Activated CD4-positive, CD25-positive, alpha-beta regulatory T cell treated with anti-CD3 and anti-CD28 coated beads, Interleukin-2, amount 50 U/mL, for 16 hours (primary cell): ENCODE data around the gene C19orf25.

Experiments used
- DNase-seq: peaks from one replicate; pipeline ENCODE4 v3.0.0-alpha.2; 2020; ENCODE audit warnings: low read depth, low spot score

C19orf25 gene

DNA sequence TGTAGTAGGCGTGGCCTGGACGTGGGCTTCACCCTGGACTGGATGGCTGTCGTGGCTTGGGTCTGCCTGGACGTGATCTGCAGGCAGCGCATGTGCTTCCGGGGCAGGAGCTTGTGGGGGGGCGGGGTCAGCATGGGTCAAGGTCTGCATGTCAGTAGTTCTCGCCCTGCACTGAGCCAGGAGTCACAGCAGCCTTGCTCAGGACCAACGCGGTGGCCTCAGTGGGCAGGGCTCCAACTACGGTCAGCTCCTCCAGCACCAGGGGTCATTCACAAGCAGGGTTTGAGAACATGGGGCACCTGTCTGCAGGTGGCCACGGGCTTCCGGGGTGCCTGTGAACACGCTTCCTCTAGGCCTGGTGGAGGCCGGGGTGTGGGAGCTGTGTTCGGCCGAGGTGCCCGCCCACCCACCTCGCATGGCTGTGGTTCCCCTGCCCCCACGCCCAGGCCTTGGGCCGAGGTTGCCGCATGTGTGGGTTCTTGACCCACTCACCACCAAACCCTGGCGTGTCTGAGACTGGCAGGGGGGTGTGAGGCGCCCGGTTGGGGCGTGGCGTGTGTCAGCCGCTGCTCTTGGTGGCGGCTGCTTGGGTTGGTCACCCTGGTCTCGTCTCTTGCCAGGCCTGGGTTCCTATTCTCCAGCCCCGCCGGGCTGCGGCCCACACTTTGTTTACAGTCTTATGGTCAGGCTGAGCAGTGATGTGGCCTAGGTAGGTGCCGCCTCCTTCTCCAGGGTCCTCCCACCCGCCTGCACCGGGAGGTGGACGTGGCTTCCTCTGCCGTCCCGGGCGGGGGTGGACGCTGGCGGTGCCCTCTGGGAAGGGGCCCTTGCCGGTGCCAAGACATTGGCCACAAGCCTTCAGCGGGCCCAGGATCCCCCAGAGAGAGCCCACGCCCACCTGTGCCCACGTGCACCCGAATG is 45.6 kb downstream of the C19orf25 start:
- DNase-seq = no peak

DNA sequence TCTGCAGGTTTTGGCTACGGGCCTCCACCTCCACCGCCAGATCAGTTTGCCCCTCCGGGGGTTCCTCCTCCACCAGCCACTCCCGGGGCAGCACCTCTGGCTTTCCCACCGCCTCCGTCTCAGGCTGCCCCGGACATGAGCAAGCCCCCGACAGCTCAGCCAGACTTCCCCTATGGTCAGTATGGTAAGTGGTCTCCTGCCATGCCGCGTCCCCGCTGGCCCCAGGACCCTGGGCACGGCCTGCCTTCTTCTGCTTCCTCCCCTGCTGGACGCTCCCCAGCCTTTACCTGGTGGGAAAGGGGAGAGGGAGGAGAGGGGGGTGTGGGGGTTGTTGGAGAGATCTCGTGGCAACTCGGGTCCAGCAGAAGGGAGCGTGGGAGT is 46.5 kb downstream of the C19orf25 start:
- DNase-seq = no peak

- DNase-seq = no peak
Measured at GRCh38 chr19:1431759-1432506, 47.1 kb downstream of the C19orf25 start.

GRCh38 chr19:1430246-1430645 is 48.8 kb downstream of the C19orf25 start:
- DNase-seq = no peak

GRCh38 chr19:1429750-1430149 is 49.3 kb downstream of the C19orf25 start:
- DNase-seq = no peak

DNA sequence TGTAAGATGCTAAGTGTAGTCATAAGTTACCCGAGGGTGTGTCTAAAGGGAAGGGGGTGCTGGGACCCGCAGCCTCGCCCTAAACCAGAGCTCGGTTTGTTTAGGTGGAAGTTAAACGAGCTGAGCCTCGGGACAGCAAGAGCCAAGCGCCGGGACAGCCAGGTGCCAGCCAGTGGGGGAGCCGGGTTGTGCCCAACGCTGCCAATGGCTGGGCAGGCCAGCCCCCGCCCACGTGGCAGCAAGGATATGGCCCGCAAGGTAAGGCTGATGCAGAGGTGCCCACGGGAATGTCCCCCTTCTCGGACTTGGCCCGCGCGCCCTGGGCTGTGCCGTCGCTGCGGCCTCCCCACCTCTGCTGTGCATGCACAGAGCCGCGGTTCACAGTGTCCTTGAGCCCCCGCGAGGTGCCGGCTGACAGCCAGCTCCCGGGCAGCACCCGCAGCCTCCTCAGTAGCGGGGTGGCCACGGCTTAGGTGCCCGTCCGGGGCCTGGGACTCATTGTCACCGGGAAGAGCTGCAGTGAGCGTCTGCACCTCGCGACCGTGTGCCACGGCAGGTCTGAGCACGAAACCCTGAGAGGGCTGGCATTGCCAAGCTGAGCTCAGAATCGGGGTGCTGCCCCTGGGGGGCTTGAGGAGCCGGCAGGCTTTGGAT is 50.1 kb downstream of the C19orf25 start:
- no peak for DNase-seq

- no peak for DNase-seq
Measured at GRCh38 chr19:1427221-1427920, 51.6 kb downstream of the C19orf25 start.

GRCh38 chr19:1426736-1427135 is 52.3 kb downstream of the C19orf25 start:
- no peak for DNase-seq

DNA sequence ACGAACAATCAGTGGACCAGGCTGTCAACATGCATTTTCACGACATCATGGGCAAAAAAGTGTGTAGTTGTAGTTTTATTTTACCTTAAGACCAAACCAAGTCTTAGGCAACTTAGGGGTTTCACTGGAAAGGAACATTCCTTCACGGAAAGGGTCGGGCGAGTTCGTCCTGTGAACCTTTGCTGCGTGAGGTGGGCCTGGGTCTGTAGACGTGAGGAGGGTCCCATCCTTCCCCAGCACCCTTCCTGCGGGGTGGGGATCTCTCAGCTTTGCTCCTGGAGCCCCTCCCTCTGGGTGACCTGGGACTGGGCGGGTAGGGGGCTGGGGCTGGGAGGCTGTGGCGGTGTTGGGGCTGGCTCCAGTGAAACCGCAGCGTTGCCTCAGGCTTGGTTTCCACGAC is 53.1 kb downstream of the C19orf25 start:
- DNase-seq = no peak

GRCh38 chr19:1425102-1425837 is 53.7 kb downstream of the C19orf25 start:
- no peak for DNase-seq

- no peak for DNase-seq
Measured at GRCh38 chr19:1424192-1424955, 54.6 kb downstream of the C19orf25 start.

DNA sequence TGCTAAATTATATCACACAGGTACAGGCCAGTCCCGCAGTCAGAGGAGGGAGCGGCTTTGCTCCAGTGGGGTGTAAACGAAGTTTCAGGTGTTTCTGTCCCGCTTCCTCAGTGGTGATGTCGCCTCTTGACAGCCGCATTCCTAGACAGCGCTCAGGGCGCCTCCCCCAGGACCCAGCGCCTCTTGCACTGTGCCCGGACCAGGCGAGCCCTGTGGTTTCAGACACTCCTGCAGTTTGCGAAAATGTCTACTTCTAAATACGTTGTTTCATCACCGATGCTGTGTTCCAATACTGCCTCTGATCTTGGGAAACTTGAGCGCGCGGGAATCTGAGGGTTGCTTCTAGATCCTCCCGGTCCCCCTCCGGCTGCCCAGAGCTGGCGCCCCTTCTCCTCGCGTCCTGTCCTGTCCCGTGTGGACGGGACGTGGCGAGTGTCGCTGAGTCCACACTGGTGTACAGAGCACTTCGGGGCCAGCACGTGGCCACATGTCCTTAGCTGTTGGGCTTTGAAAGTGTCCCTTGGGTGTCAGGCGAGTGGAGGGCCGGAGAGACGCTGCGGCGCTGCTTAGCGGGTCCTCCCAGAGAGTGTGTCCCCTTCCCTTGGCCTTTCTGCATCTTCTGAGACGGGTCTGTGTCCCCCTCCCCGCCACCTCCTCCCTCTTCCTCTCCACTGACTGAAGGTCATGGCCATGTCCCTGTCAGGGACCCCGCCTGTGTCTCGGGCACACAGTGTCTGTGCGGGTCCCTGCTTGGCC is 55.4 kb downstream of the C19orf25 start:
- DNase-seq = no peak
